Fibroblast of lung (primary cell): Measurements from ENCODE around the gene SFTA2. TPM values are rescaled to one million over a fixed set of nuclear protein-coding genes. Genes with fewer than 3 reads are reported as not detected.

ENCODE experiments used
- DNase-seq, 2 donors: peaks; one replicate each; pipeline versions ENCODE4 v3.0.0 to v3.0.0-alpha.2; 2010; ENCODE audit warnings: low read depth in 2 of 2
- H2AFZ ChIP-seq: 2 replicates; pipeline ENCODE4 v1.5.1; 2012; ENCODE audit warnings: low read length, control low read depth, inconsistent platforms
- H3K27ac ChIP-seq: 2 replicates; pipeline ENCODE4 v1.5.1; 2011; ENCODE audit warnings: low read length, control low read depth; ENCODE audit not compliant: insufficient read depth
- H3K27me3 ChIP-seq: 2 replicates; pipeline ENCODE4 v1.5.1; 2011; ENCODE audit warnings: mild to moderate bottlenecking, low read length; ENCODE audit not compliant: control insufficient read depth, insufficient read depth
- H3K36me3 ChIP-seq: 2 replicates; pipeline ENCODE4 v1.5.1; 2011; ENCODE audit warnings: low read length; ENCODE audit not compliant: control insufficient read depth, insufficient read depth
- H3K4me1 ChIP-seq: 2 replicates; pipeline ENCODE4 v1.5.1; 2011; ENCODE audit warnings: low read length; ENCODE audit not compliant: control insufficient read depth, insufficient read depth; ENCODE audit errors: extremely low read depth
- H3K4me2 ChIP-seq: 2 replicates; pipeline ENCODE4 v1.5.1; 2011; ENCODE audit warnings: low read length, control low read depth; ENCODE audit not compliant: insufficient read depth; ENCODE audit errors: extremely low read depth
- H3K4me3 ChIP-seq, 4 experiments: fragments of 200-600 bp in 1 of 4; sonication (generic) in 1 of 4; replicated peaks in 1 of 4; 2 replicates each; pipeline ENCODE4 v1.5.1; 2011 to 2016; ENCODE audit warnings: low read length in 4 of 4, low read depth in 3 of 4, mild to moderate bottlenecking in 3 of 4, control low read depth in 2 of 4, inconsistent platforms in 1 of 4, mixed read lengths in 1 of 4; ENCODE audit not compliant: insufficient read depth in 1 of 4; ENCODE audit errors: control extremely low read depth in 1 of 4
- H3K79me2 ChIP-seq: 2 replicates; pipeline ENCODE4 v1.5.1; 2012; ENCODE audit warnings: mild to moderate bottlenecking, low read length, inconsistent platforms; ENCODE audit not compliant: control insufficient read depth, insufficient read depth
- H3K9ac ChIP-seq: 2 replicates; pipeline ENCODE4 v1.5.1; 2011; ENCODE audit warnings: mild to moderate bottlenecking, low read length, control low read depth; ENCODE audit not compliant: insufficient read depth
- H3K9me3 ChIP-seq: 2 replicates; pipeline ENCODE4 v1.5.1; 2012; ENCODE audit warnings: low read depth, low read length; ENCODE audit not compliant: control insufficient read depth, insufficient read depth
- H4K20me1 ChIP-seq: 2 replicates; pipeline ENCODE4 v1.5.1; 2011; ENCODE audit warnings: low read length; ENCODE audit not compliant: control insufficient read depth, insufficient read depth; ENCODE audit errors: extremely low read depth
- CTCF ChIP-seq, 2 donors: IDR thresholded peaks in 1 of 2; conservative IDR thresholded peaks in 1 of 2; 1 replicate in 1 of 2; 2 replicates in 1 of 2; pipeline ENCODE4 v1.5.1; 2011 to 2012; ENCODE audit warnings: low read length in 2 of 2, control low read depth in 1 of 2, inconsistent platforms in 1 of 2, low read depth in 1 of 2, mild to moderate bottlenecking in 1 of 2
- EZH2 ChIP-seq: IDR thresholded peaks from 2 replicates; pipeline ENCODE4 v1.5.1; 2012; ENCODE audit warnings: low read length, control low read depth, mild to moderate bottlenecking; ENCODE audit errors: missing control alignments
- polyA minus RNA-seq: library from RNA; depleted of rRNA, polyadenylated mRNA; stranded (reverse); fragments of >200 nt; gene quantifications from 2 replicates; pipeline ENCODE4 v1.2.3, GENCODE V29; 2011; ENCODE audit warnings: low replicate concordance
- polyA plus RNA-seq, 2 donors: library from polyadenylated mRNA; depleted of rRNA in 1 of 2; stranded (reverse) in 1 of 2; unstranded in 1 of 2; fragments of >200 nt; gene quantifications; 2 replicates each; pipeline ENCODE4 v1.2.1, GENCODE V29; 2011 to 2012; ENCODE audit warnings: missing spikeins in 1 of 2
- total RNA-seq: library from RNA; depleted of rRNA; stranded (reverse); fragments of >200 nt; gene quantifications from 2 replicates; pipeline ENCODE4 v1.2.1, GENCODE V29; 2014

Gene SFTA2
- total RNA-seq (not detected in 2 replicates), polyA plus RNA-seq (not detected in 2 replicates), polyA minus RNA-seq (not detected in 2 replicates)
- polyA plus RNA-seq (2012) = not detected in 2 replicates

GRCh38 chr6:30931969-30932645, at the start of gene SFTA2:
Gene SFTA2 (minus strand): TSS chr6:30932170. CDS start chr6:30932096, 74 bp downstream.
- Histone ChIP-seq H4K20me1 (no peaks in the 10 kb centered on the region), H3K4me3 (no peak within 1 kb of the TSS), H3K79me2 (no peaks in the 10 kb centered on the region), H3K9ac (no peak within 1 kb of the TSS), H3K27me3 (peaks cover 14% of the 10 kb centered on the region), H2AFZ (no peak within 1 kb of the TSS), H3K4me2 (no peak within 1 kb of the TSS), H3K9me3 (no peaks in the 10 kb centered on the region), H3K4me1 (no peaks in the 10 kb centered on the region), H3K27ac (no peak within 1 kb of the TSS), H3K36me3 (no peaks in the 10 kb centered on the region)
- no peak for TF ChIP-seq CTCF (conservative IDR thresholded peaks at IDR 0.05 in 1 of 2, IDR thresholded peaks at IDR 0.05 in 1 of 2; ENCODE audit: low read depth in 1 of 2, low read length in 2 of 2)
- no peak for TF ChIP-seq EZH2
- no peak for DNase-seq

GRCh38 chr6:30979690-30980089, 47.7 kb upstream of the SFTA2 start:
- no peaks in the 10 kb centered on the region for H3K36me3 ChIP-seq
- no peak overlapping the region for H3K27ac ChIP-seq
- no peak overlapping the region for H3K4me2 ChIP-seq
- H3K79me2 ChIP-seq = no peaks in the 10 kb centered on the region
- DNase-seq = no peak
- H3K4me1 ChIP-seq = peaks cover 6% of the 10 kb centered on the region
- H3K27me3 ChIP-seq = peaks cover 3% of the 10 kb centered on the region
- H2AFZ ChIP-seq = no peak overlapping the region
- H3K9ac ChIP-seq = no peak overlapping the region
- no peaks in the 10 kb centered on the region for H3K9me3 ChIP-seq
- TF ChIP-seq CTCF (conservative IDR thresholded peaks at IDR 0.05 in 1 of 2, IDR thresholded peaks at IDR 0.05 in 1 of 2; ENCODE audit: low read depth in 1 of 2, low read length in 2 of 2) = no peak
- no peak for TF ChIP-seq EZH2
- no peak overlapping the region for H3K4me3 ChIP-seq
- no peaks in the 10 kb centered on the region for H4K20me1 ChIP-seq

DNA sequence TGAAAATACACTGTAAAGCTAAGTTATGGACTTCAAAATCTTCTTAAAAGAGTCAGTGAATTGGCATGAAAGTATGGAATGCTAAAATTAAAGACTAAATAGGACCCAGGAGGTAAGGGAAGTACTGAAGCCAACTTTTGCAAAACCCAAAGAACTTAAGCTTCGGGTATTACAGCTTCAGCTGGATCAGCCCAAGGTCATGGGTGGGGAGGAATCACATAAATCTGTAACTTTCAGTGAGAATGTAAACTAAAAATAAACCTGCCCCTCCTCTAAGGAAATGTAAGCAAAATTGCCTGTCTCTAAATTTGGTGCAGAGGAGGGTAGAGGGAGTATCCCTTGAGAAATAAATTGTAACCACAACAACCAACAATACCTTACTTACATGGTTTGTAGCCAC, 47.2 kb upstream of the SFTA2 start:
- Histone ChIP-seq H3K27me3 (peaks cover 3% of the 10 kb centered on the region), H3K27ac (no peak overlapping the region), H3K9me3 (no peaks in the 10 kb centered on the region), H3K36me3 (no peaks in the 10 kb centered on the region), H3K4me3 (no peak overlapping the region), H2AFZ (no peak overlapping the region), H3K4me1 (peaks cover 6% of the 10 kb centered on the region), H3K9ac (no peak overlapping the region), H3K4me2 (no peak overlapping the region), H3K79me2 (no peaks in the 10 kb centered on the region), H4K20me1 (no peaks in the 10 kb centered on the region)
- no peak for DNase-seq
- TF ChIP-seq CTCF (conservative IDR thresholded peaks at IDR 0.05 in 1 of 2, IDR thresholded peaks at IDR 0.05 in 1 of 2; ENCODE audit: low read depth in 1 of 2, low read length in 2 of 2) = no peak
- no peak for TF ChIP-seq EZH2
